AG20443 (cell line): ENCODE results near the gene ASXL1.

Source experiments
- DNase-seq: peaks from one replicate; pipeline ENCODE4 v3.0.0; 2012; ENCODE audit warnings: low spot score, mixed read lengths

The ASXL1 gene

DNA sequence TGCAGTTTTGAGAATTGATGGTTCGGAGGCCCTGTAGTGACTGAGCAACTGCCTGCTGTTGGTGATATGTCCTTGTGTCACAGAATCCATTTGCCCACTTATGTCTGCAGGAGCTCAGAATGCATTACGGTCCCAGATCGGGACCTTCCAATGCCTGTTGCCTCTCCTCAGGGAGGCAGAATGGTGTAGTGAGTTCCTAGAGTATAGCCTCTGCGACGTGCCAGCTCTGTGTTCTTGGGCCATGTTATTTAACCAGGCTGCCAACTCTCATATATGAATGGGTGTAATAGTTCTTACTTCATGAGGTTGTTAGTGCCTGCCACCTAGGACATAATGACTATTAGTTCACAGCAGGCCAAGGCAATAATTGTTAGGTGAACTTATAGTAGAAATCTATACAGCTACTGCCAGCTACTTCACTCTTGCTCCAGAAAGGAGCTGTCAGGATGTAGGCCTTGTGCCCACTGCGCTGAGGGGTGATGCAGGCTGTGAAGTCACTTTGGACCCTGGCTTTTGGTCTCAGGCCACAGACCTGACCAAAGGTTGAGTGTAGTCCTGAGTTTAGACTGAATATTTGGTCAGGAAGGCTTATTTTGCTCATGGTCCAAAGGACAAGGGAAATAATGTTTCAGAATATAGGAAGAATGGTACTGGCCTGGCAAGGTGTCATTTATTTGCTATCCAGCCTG, 82.1 kb downstream of the ASXL1 start:
- DNase-seq = no peak

GRCh38 chr20:32440758-32441078, 82.6 kb downstream of the ASXL1 start:
- DNase-seq = no peak

DNA sequence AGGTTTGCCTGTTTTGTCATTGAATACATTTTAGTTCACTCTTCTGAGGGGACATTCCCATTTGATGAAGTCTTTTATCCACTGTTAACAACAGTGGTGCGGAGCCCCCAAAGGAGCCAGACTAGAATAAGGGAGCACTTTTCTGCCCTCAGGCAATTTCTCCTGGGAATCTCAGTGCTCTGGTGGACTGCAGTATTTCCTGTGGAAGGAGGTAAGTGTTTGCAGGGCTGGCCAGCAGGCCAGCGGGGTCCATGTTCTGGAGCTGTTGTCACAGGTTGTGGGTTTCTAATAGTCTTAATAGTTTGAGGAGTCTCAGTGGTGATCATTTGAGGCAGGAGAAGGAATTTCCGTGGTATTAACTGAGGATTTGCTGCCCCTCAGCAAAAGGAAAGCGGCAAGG, 83.5 kb downstream of the ASXL1 start:
- DNase-seq = no peak

DNA sequence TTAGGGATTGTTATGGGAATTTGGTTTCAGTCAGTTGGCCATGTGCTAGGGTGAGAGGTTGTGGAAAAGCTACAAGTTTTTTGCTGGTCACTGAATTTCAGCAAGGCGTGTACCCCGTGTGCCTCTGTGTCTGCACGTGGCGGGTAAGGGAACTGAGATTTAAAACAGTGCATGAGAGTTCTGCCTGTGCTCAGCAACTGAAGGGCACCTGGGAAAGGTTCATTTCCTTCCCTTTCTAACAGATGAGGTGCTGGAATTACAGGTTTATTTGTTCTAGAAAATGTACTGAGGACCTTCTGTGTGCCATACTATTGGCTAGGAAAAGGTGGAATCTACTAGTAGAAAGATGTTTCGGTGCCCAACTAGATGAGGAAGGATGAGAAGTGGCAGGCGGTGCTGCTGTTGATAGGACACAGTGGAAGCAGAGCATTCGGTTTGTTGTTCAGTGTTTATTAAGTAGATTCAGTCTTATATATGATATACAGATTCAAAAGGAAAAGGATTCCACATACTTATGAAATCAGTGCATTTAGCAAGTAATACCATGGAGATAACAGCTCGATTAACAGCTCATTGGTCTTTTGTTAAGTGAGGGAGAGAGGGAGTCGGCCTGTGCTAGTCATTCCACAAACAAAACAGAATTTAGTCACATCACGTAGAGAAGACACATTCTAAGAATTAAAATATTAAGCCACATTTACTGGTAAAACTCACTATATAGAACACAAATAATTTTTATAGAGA, 84.7 kb downstream of the ASXL1 start:
- no peak for DNase-seq

- DNase-seq = no peak
Observed at GRCh38 chr20:32443386-32443974, 85.3 kb downstream of the ASXL1 start.

- DNase-seq = no peak
Observed at GRCh38 chr20:32444474-32445220, 86.5 kb downstream of the ASXL1 start.

- DNase-seq = no peak
Observed at GRCh38 chr20:32445539-32446273, 87.6 kb downstream of the ASXL1 start.

DNA sequence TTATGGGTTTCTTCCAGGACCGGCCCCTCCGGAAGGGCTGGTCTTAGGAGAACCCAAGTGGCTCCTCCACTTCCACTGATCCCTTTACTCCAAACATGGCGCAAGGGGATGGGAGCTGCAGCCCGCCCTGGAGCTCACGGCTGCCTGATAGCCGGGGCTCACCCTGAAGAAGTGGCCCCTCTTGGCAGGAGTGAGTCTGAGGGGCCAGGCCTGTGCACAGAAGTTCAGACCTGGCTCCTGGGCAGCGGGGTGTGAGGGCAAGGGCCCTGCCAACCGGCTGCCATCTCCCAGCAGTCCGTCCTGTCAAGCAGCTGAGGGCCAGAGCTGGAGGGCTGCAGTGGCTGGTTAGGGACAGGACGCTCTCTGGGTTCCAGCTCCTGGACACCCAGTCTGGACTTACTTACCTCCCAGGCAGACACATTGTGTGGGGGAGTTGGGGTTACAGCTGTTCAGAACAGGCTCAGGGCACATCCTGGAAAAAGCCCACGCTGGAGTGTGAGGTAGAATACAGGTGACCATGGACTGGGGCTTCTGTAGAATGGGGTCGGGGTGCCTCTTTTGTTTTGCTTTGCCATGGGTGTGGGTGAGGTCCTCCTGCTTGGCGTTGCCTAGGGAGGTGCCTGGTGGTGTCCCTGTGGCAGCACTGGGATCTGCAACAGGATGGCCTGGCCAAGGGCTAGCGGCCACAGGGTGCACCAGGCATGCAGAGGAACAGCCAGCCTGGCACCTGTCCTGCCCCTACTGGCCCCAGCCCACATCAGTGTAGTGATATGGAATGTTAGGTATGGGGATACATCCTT, 88.4 kb downstream of the ASXL1 start:
- DNase-seq = no peak

DNA sequence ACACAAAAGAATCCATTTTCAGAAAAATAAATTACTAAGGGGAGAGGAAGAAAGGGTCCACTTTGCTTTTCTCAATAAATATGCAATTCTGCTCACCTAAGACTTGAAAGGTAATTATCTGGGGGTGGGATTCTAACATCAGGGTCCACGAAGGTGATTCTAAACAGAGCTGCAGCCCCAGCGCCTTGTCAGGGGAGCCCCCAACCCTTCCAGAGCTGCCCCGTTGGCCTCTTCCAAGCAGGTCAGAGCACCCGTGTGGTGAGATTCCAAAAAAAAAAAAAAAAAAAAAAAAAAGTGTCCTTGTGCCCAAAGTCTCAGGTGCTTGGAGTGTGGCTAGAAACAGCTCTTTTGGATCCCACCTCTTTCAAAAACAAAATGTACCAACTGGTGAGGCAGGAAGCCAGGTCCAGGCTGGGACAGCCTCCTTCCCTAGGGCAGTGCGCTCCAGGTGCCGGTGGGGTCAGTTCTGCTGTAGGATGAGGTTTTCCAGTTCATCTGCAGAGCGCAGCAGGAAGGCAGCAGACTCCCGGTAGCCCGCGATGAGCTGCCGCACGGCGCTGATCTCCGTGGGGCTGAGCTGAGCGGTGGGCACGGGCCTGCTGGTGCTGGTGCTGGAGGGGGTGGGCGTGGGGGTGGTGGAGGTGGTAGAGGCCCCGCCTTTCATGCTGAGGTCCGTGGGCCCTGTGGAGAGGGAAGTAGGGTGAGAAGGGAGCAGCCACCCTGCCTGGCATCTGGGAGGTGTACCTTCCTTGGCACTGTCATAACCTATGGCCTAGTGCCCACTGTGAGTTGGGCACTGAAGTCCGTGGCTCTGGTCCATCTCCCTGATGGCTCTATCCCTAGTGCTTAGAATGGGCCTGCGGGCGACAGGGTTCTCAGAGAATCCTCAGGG, 89.3 kb downstream of the ASXL1 start:
- no peak for DNase-seq

DNA sequence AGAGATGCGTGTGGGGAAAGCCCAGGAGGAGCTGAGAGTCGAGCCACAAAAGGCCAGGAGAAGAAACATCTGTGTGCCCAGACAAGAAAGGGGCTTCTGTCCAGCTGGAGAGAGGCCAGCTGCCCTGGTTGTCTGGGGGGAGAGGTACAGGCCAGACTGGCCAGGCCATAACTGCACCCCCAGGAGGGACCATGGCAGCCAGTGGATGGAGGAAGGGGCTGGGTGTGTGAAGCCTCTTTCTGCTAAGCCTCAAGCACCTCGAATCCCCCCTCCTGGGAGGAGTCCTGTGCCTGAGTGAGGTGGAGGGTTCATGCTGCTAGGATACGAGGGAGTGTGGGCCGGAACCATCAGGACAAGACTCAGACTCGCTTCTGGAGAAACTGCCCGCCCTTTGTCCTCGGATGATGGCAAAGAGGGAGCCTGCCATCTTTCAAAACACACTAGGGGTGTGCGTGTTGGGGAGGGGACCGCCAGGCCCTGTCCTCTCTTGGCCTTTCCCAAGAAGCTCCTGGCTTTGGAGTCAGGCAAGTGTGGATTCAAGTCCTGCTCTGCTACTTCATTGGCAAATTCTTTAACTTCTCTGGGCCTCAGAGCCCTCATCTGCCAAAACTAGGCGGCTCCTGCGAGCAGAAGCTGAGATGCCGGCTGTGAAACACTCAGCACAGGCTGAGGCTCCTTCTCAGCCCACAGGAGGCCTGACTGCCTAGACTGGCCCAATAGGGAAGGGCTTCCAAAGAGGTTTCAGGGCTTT, 90.3 kb downstream of the ASXL1 start:
- DNase-seq = no peak

DNA sequence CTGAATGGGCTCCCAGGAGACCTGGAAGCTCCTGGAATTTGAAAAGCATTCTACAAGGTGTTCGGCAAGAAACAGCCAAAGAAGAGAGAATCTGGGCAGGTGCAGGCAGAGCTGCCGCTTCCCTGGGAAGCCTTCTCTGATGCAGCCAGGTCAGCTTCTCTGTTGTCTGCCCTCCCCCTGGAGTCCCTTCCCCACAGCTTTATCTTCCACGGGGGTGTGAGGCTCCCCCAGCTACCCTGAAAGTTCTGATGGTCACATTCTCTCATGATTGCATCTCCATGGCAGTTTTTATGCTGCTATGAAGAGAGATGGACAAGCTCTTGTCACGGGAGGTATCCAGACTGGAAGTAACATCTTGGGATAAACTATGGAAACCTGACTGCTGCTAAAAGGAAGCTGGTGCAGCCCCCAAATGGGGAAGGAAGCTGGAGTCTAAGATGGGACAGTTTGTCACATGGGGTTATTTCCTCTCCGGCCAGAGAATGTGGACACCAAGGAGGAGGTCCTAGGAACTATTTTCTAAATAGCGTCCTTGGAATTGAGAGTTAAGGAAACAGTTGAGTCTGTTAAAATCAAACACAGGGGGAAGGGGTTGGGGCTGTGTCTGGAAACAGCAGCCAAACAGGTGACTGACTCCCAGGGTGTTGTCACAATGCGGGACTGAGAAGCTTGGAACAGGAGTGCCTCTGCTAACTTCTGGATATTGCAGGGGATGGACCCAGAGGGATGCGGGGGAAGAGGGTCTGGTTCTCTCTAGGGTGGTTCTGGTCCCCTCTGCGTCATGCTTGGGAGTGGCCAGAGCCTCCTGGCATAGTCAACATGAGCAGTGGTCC, 91.1 kb downstream of the ASXL1 start:
- no peak for DNase-seq

DNA sequence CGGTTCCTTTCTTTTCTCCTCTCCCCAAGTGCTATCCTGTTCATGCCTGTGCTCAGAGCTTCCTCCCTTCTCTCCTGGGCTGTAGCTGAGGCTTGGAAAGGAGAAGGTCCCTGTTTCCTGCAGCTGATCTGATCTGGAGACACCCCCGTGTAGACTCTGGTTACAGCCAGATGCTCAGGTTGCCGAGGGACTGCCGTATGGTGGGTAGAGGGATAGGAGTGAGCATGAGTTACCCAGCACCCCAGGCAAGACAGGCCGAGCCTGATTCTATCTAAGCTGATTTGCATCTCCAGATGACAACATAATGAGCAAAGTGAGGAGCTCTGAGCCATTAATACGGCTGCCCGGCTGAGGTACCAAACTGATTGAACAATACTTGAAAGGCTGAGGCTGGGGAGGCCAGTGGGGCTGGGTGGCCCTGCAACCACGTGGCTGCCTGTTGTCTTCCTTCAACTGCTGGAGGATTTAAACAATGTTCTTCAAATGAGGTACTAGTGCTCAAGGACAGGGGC, 91.8 kb downstream of the ASXL1 start:
- DNase-seq = no peak

GRCh38 chr20:32450484-32451061, 92.4 kb downstream of the ASXL1 start:
- DNase-seq = no peak

DNA sequence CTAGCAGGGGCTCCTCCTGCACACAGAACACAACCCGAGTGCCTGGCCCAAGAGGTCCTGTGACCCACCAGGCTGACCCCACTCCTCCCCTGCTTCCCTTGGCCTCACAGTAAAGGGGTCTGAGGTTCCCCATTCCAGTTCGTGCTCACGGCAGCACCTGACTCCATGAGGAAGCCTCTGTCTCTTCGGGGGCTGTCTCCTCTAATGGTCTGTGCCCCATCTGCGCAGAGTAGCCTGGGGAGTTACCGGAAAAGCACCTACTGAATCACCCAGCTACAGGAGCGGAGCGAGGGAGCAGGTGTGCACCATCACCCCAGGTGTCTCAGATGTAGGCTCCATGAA, 93.2 kb downstream of the ASXL1 start:
- DNase-seq = no peak

DNA sequence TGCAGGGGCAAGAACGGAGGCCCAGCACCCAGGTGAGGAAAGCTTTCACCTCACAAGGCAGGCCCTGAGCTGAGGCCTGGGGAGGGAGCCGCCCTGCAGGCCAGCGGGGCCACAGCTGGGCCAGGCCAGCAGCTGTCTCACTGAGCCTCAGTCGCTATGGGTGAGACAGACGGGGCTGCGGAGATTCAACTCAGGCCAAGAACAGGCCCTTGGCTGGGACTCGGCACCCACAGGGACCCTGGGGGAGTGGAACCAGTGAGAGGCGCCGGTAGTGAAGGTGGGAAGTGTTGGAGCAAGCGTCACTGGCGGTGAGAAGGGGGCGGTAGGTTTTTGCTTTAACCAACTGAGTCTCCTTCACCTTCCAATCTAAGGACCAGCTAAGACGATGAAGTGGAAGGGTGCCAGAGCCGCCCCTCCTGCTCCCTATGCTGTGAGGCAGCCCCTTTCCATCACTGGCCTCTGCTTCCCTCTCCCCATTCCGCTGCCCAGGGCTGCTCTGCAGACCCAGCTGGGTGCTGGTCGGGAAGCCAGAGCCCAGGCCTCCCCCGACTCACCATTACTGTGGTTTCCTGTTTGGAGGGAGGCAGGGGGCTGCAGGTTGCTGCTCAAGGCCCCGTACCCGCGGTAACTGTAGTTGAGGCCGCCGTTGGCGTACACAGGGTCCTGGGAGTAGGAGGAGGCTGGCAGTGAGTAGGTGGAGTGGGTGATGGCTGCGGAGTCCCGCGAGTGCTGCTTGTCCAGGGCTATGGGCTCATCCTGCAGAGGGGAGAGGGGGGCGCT, 93.7 kb downstream of the ASXL1 start:
- DNase-seq = no peak

DNA sequence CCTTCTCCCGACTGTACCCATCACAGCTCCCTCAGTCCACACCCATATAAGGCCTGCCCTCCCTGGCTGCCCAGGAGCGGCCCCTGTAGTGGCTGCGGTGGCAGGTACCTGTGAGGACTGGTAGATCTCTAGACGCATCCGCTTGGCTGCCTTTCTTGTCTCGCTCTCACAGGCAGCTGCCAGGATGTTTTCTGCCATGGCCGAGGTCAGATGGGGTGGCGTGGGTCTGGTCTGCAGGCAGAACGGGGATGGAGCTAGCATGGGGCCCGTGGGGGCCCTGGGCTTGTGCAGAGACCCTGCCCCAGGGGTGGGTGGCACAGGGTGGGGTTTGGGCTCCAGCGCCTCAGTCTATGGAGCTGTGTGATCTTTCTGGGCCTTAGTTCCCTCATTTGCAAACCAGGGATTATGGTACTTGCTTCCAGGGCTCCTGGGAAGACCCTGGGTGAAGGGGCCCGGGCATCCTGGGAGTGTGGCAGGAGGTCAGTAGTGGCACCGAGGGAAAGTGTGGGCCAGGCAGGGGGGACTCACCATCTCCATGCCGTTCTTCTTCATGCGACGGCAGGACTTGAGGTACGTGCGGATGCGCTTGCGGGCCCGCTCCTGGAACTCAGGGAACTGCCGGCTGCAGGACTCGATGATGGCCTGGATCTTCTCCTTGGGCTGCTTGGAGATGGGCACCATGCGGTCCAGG, 94.8 kb downstream of the ASXL1 start:
- no peak for DNase-seq
